Esophagus muscularis mucosa (tissue), 4 donors: ENCODE measurements around the gene NQO1. TPM values are rescaled to one million over a fixed set of nuclear protein-coding genes. Genes with fewer than 3 reads are reported as not detected.

Source experiments
- DNase-seq: peaks from one replicate; pipeline ENCODE4 v3.0.0-alpha.2; 2017; ENCODE audit errors: extremely low spot score
- H3K27ac ChIP-seq, 4 donors: fragments of 200-600 bp; sonication (generic); replicated peaks in 1 of 4; 1 replicate in 3 of 4; 2 replicates in 1 of 4; pipeline ENCODE4 v1.5.1; 2016 to 2019; ENCODE audit warnings: mild to moderate bottlenecking in 1 of 4
- H3K27me3 ChIP-seq, 4 donors: fragments of 200-600 bp; sonication (generic); one replicate each; pipeline versions ENCODE4 v1.5.1 to v1.6.0; 2016 to 2019
- H3K36me3 ChIP-seq, 4 donors: fragments of 200-600 bp; sonication (generic); one replicate each; pipeline ENCODE4 v1.5.1; 2016 to 2019
- H3K4me1 ChIP-seq, 4 donors: fragments of 200-600 bp; sonication (generic); one replicate each; pipeline ENCODE4 v1.5.1; 2016 to 2019
- H3K4me3 ChIP-seq, 4 donors: fragments of 200-600 bp; sonication (generic); 1 replicate in 2 of 4; 2 replicates in 2 of 4; pipeline ENCODE4 v1.5.1; 2016 to 2019; ENCODE audit warnings: mild to moderate bottlenecking in 4 of 4, moderate library complexity in 1 of 4
- H3K9me3 ChIP-seq, 4 donors: fragments of 200-600 bp; sonication (generic); 1 replicate in 3 of 4; 2 replicates in 1 of 4; pipeline ENCODE4 v1.5.1; 2016 to 2019
- CTCF ChIP-seq, 3 experiments: fragments of 200-600 bp in 2 of 3; fragments of 450-650 bp in 1 of 3; sonication (generic) in 2 of 3; IDR thresholded peaks; one replicate each; pipeline ENCODE4 v1.5.1; 2017 to 2019; ENCODE audit warnings: antibody characterized with exemption in 3 of 3, mild to moderate bottlenecking in 2 of 3, moderate library complexity in 1 of 3
- EP300 ChIP-seq: sonication (generic); formaldehyde crosslinking; IDR thresholded peaks from one replicate; pipeline ENCODE4 v1.6.1; 2017; ENCODE audit warnings: antibody characterized with exemption
- POLR2A ChIP-seq: fragments of 450-650 bp; IDR thresholded peaks from one replicate; pipeline ENCODE4 v1.6.1; 2017; ENCODE audit warnings: antibody characterized with exemption, moderate library complexity, mild to moderate bottlenecking, low read depth
- POLR2AphosphoS5 ChIP-seq, 2 donors: sonication (generic); formaldehyde crosslinking; IDR thresholded peaks; one replicate each; pipeline ENCODE4 v1.6.1; 2017; ENCODE audit warnings: antibody characterized with exemption in 2 of 2
- WGBS: methylation state at CpG from one replicate; pipeline ENCODE4 v1.1.5; 2018; 5-methylcytosine and 5-hydroxymethylcytosine counted together
- intact Hi-C: fragments of 100-400 bp; cut with DNase I; formaldehyde crosslinking; loops from one replicate; pipeline ENCODE4 v1.15.1; 2023
- total RNA-seq, 4 donors: library from RNA; depleted of rRNA; stranded (reverse); fragments of >200 nt; gene quantifications; one replicate each; pipeline versions ENCODE4 v1.1.0 to v1.2.1, GENCODE V29; 2016

The NQO1 gene
- total RNA-seq, 4 donors from 2014 or later = 54.5 to 114 (median 96.3) TPM

- Histone ChIP-seq H3K36me3 (peaks cover 15 to 81% (median 72%) of the 10 kb centered on the region in 4 donors), H3K4me1 (peaks cover 6 to 42% (median 38%) of the 10 kb centered on the region in 4 donors), H3K27ac (peak overlapping the region in 2 of 4 donors; percentile 16 to 43), H3K27me3 (no peaks in the 10 kb centered on the region), H3K9me3 (no peaks in the 10 kb centered on the region), H3K4me3 (no peak overlapping the region)
- peak; percentile 50 for DNase-seq
- 94% methylated on average over 4 of the region's 4 CpGs for WGBS
- intact Hi-C loops = no loop called here
- TF ChIP-seq EP300 (no peak), POLR2AphosphoS5 (IDR thresholded peaks at IDR 0.05) (no peak), CTCF (IDR thresholded peaks at IDR 0.05) (no peak), POLR2A (no peak)
Observed at GRCh38 chr16:69712277-69712676, 14.1 kb downstream of the NQO1 start.

- Histone ChIP-seq H3K9me3 (no peaks in the 10 kb centered on the region), H3K4me1 (peaks cover 6 to 49% (median 44%) of the 10 kb centered on the region in 4 donors), H3K27ac (peak overlapping the region in 3 of 4 donors; percentile 28 to 45 (median 43)), H3K4me3 (no peak overlapping the region), H3K27me3 (no peaks in the 10 kb centered on the region), H3K36me3 (peaks cover 15 to 71% (median 62%) of the 10 kb centered on the region in 4 donors)
- WGBS = 72% methylated on average over 12 of the region's 12 CpGs
- DNase-seq = peak; percentile 68
- intact Hi-C loops = no loop called here
- no peak for TF ChIP-seq EP300
- no peak for TF ChIP-seq POLR2A
- no peak for TF ChIP-seq CTCF (IDR thresholded peaks at IDR 0.05)
- peak in 1 of 2 donors; percentile 12 for TF ChIP-seq POLR2AphosphoS5 (IDR thresholded peaks at IDR 0.05)
Observed at GRCh38 chr16:69711115-69711740, 15.1 kb downstream of the NQO1 start.

GRCh38 chr16:69709456-69710084 is 16.8 kb downstream of the NQO1 start:
- Histone ChIP-seq H3K4me1 (peaks cover 6 to 52% (median 48%) of the 10 kb centered on the region in 4 donors), H3K9me3 (no peaks in the 10 kb centered on the region), H3K27ac (peak overlapping the region; percentile 16 to 50 (median 34)), H3K4me3 (no peak overlapping the region), H3K27me3 (no peaks in the 10 kb centered on the region), H3K36me3 (peaks cover 14 to 58% (median 46%) of the 10 kb centered on the region in 4 donors)
- no peak for TF ChIP-seq POLR2AphosphoS5 (IDR thresholded peaks at IDR 0.05)
- TF ChIP-seq POLR2A = no peak
- peak; percentile 68 to 80 (median 69) for TF ChIP-seq CTCF (IDR thresholded peaks at IDR 0.05)
- 30% methylated on average over 5 of the region's 5 CpGs for WGBS
- DNase-seq = peak; percentile 57
- intact Hi-C loops = loop anchor here (1.0 to 5.0 kb wide), 2 partner anchors 45 to 312 kb away; partner anchors contain the start of gene NOB1

- DNase-seq = peak; percentile 66
- Histone ChIP-seq H3K4me3 (no peak overlapping the region), H3K27ac (no peak overlapping the region), H3K36me3 (peaks cover 7 to 56% (median 38%) of the 10 kb centered on the region in 4 donors), H3K4me1 (peaks cover 6 to 47% (median 43%) of the 10 kb centered on the region in 4 donors), H3K27me3 (no peaks in the 10 kb centered on the region), H3K9me3 (no peaks in the 10 kb centered on the region)
- intact Hi-C loops = loop anchor here (5.0 kb wide), 1 partner anchor 311 kb away; no protein-coding TSS in a partner anchor
- TF ChIP-seq EP300 (no peak), POLR2A (no peak), CTCF (IDR thresholded peaks at IDR 0.05) (no peak), POLR2AphosphoS5 (IDR thresholded peaks at IDR 0.05) (no peak)
- 87% methylated on average over 10 of the region's 10 CpGs for WGBS
Observed at GRCh38 chr16:69707920-69708683, 18.3 kb downstream of the NQO1 start.
